M059J (cell line): ENCODE results near the gene SMIM5. TPM values are rescaled to one million over a fixed set of nuclear protein-coding genes. Genes with fewer than 3 reads are reported as not detected.
"Not testable (repeated sequence)": the region's sequence is repeated elsewhere in the genome, so short reads cannot be mapped to it uniquely, and the experiment has no call there.

ENCODE experiments used
- DNase-seq: peaks from one replicate; pipeline ENCODE4 v3.0.0-alpha.2; 2012; ENCODE audit warnings: low read depth
- total RNA-seq: library from RNA; depleted of rRNA; stranded (reverse); fragments of >200 nt; shearing (Covaris generic); gene quantifications from 2 replicates; pipeline ENCODE4 v1.2.3, GENCODE V29; 2014

Gene SMIM5
- total RNA-seq, 1 experiment from 2014 or later: not detected

- no peak for DNase-seq
Observed at GRCh38 chr17:75625813-75626486, 7.3 kb upstream of the SMIM5 start.

GRCh38 chr17:75626496-75627038, 6.7 kb upstream of the SMIM5 start:
- no peak for DNase-seq

GRCh38 chr17:75627094-75627493, 6.1 kb upstream of the SMIM5 start:
- no peak for DNase-seq

GRCh38 chr17:75628425-75628824, 4.8 kb upstream of the SMIM5 start:
- no peak for DNase-seq

- no peak for DNase-seq
Observed at GRCh38 chr17:75629157-75629556, 4.1 kb upstream of the SMIM5 start.

DNA sequence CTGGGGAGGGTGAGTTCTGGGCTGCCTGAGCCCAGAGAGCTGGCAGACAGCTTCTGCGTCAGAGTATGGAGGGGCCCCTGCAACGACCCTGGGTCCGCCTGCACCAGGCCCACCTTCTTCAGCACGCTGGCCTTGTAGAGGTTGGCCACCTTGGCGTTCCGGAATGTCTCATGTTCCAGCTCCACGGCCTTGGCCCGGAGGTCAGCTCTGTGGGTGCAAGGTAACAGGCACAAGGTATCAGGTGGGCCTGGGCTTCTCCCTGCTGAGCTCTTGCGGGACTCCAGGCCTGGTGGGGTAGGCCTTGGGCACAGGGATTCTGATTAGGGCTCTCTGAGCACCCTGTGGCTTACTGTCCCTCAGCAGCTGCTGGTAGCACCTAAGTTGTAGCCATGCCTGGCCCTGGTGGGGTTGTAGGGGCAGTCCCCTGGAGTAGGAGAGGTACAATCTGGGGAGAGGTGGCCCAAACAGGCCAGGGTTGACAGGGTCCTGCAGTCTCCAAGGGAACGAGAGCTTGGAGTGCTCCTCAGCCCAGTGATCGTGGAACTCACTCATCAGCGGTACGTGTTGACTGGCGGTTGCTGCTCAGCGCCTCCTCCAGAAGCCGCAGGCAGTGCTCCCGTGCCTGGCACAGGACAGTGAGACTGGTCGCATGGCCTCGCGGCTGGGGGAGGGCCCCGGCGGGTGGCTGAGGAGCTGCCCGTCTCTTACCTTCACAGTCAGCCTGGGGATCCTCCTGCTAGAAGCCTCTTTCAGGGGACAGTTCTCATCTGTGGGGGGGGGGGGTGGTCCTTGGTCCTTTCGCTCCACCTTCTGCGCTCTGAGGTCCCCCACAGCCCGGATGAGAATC, 2.9 kb upstream of the SMIM5 start:
- DNase-seq: no peak

DNA sequence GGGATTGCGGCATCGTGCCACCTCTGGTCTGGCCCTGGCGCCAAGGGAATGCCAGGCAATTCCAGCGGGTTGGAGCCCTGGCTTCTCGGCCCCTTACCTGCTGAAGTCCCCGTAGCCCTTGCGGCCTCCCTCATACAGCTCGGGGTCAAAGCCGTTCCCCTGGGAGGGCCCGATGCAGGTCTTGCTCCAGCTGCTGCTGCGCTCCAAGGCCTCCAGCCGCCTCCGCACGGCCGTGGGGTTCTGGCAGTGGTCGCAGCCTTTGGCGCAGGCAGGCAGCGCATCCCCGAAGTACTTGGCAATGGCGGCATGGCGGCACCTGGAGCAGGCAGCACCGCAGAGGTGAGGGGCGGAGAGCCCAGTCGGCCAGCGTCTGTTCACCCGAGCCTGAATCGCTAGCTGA, 1.9 kb upstream of the SMIM5 start:
- DNase-seq: no peak

GRCh38 chr17:75632428-75632827, 806 bp upstream of the SMIM5 start:
- DNase-seq: no peak

GRCh38 chr17:75633486-75634375, 497 bp downstream of the SMIM5 start:
- DNase-seq: peak; percentile 93

- no peak for DNase-seq
Observed at GRCh38 chr17:75634376-75634740, 1.1 kb downstream of the SMIM5 start.

- no peak for DNase-seq
Observed at GRCh38 chr17:75634754-75635609, 1.7 kb downstream of the SMIM5 start.

DNA sequence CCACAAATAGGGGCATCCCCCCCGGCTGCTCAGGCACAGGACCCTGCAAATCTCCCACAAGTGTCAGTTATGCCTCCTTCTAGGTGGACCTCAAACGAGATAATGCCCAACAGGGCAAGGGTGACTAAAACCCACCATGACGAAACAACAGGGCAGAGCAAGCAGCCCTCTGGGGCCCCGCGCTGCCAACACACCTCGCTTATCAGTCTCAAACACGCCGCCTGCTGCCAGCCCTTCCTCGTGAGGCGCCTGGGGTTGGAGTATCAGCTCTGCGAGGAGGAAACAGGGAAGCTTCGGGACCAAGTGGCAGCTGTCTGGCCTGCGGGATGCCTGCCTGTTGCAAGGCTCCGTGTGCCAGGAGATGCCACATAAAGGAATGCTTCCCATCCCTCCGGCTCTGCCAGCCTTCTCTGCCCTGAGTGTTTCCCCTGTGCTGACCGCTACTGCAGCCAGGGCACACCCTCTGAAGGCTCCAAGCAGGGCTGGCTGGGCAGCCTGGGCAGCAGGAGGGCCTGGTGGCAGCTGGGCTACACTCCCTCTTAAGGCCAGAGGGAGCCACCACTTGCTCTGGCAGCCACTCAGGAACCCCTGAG, 2.5 kb downstream of the SMIM5 start:
- no peak for DNase-seq

- DNase-seq: no peak
Observed at GRCh38 chr17:75636381-75637142, 3.3 kb downstream of the SMIM5 start.

GRCh38 chr17:75637143-75637538, 3.9 kb downstream of the SMIM5 start:
- no peak for DNase-seq

DNA sequence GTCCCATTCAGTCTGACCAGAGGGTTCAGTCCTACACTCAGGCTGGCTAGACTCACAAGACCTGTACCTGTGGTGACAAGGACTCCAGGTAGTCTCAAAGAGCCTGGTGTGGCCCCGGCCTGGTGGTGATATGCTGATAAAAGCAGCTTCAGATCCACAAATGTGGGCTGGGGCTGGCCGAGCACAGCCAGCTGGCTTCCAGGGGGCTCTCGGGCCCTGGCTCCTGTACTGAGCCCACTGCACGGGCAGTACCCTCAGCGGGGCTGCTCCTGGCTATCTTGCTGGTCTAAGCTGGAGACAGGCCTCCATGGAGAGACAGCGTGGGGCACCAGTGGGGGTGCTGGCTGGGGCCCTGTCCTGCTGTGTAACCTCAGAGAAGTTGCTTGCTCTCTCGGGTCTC, 4.3 kb downstream of the SMIM5 start:
- no peak for DNase-seq

DNA sequence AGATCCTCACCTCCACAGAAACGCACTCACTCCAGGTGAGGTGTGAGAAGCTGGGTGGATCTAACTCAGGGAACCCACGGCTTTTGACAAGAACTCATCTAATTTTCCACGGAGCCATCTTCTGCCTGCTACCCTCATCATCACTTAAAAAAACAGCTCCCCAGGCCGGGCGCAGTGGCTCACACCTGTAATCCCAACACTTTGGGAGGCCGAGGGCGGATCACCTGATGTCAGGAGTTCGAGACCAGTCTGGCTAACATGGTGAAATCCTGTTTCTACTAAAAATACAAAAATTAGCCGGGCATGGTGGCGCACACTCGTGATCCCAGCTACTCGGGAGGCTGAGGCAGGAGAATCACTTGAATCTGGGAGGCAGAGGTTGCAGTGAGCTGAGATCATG, 4.8 kb downstream of the SMIM5 start:
- not testable (repeated sequence) for DNase-seq

DNA sequence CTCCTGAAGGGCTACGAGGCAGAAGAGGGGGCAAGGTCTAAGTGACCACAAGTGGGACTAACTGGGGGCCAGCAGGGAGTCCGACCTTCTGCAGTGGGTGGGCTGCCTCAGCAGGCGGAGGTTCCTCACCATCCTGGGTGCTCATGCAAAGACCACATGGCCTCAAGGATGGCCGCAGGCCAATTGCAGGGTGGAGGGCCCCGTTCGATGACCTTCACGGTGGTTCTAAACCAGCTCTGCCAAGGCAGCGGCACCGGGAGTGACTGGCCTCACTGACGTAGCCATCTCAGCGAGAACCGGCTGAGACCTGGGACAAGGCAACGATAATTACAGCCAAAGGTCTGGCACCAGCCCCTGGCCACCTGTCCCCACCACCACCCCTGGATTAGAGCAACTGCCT, 5.7 kb downstream of the SMIM5 start:
- DNase-seq: no peak

DNA sequence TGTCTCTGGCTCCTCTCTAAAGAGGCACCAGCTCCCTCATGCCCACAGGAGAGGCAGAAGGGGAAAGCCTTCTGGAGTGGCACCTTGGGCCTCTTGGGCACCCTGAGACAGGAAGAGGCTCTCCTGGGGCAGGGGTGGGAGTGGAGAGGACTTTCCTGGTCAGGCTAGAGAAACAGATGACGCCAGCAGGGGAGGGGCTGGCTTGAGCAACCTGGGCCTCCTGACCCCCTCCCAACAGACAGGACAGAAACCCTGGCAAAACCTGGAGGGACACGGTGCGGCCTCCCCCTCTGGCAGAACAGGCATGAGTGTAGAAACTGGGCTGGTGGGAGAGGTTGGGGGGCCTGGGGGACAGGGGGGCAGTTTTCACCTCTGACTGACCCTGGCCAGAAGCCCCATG, 6.1 kb downstream of the SMIM5 start:
- no peak for DNase-seq

- no peak for DNase-seq
Observed at GRCh38 chr17:75639771-75640555, 6.7 kb downstream of the SMIM5 start.
